H9 (cell line): ENCODE measurements around the gene ITGB6. TPM values are rescaled to one million over a fixed set of nuclear protein-coding genes. Genes with fewer than 3 reads are reported as not detected.
A peak's percentile ranks its signal among the peaks of the same experiment; 100 is the strongest.

Source experiments
- DNase-seq: peaks from one replicate; pipeline ENCODE4 v3.0.0-alpha.2; 2017
- H2AFZ ChIP-seq: one replicate; pipeline ENCODE4 v1.6.1; 2013; ENCODE audit warnings: mild to moderate bottlenecking, low read length, control low read depth, moderate library complexity
- H2AK5ac ChIP-seq: 2 replicates; pipeline ENCODE4 v1.6.1; 2013; ENCODE audit warnings: low read length, control low read depth, mixed read lengths; ENCODE audit not compliant: insufficient read length
- H2BK120ac ChIP-seq: one replicate; pipeline ENCODE4 v1.6.1; 2013; ENCODE audit warnings: low read depth, mild to moderate bottlenecking, low read length, control low read depth, inconsistent platforms; ENCODE audit not compliant: poor library complexity, severe bottlenecking
- H2BK12ac ChIP-seq: 2 replicates; pipeline ENCODE4 v1.6.1; 2013; ENCODE audit warnings: low read length, control low read depth, mixed read lengths, low read depth; ENCODE audit not compliant: insufficient read length
- H2BK15ac ChIP-seq: 2 replicates; pipeline ENCODE4 v1.6.1; 2013; ENCODE audit warnings: low read depth, low read length, control low read depth
- H2BK20ac ChIP-seq: one replicate; pipeline ENCODE4 v1.6.1; 2013; ENCODE audit warnings: low read depth, mild to moderate bottlenecking, low read length, control low read depth, inconsistent platforms; ENCODE audit not compliant: poor library complexity, severe bottlenecking
- H2BK5ac ChIP-seq: 2 replicates; pipeline ENCODE4 v1.6.1; 2013; ENCODE audit warnings: low read length, control low read depth, mixed read lengths; ENCODE audit not compliant: insufficient read length
- H3K14ac ChIP-seq: 2 replicates; pipeline ENCODE4 v1.6.1; 2013; ENCODE audit warnings: low read length, control low read depth; ENCODE audit not compliant: insufficient read depth
- H3K18ac ChIP-seq: 2 replicates; pipeline ENCODE4 v1.6.1; 2013; ENCODE audit warnings: low read depth, mild to moderate bottlenecking, mixed read lengths, low read length, control low read depth; ENCODE audit not compliant: insufficient read length
- H3K23ac ChIP-seq: 2 replicates; pipeline ENCODE4 v1.6.1; 2013; ENCODE audit warnings: low read length, control low read depth, mixed read lengths, low read depth; ENCODE audit not compliant: insufficient read length
- H3K23me2 ChIP-seq: 2 replicates; pipeline ENCODE4 v1.6.1; 2013; ENCODE audit warnings: low read depth, mild to moderate bottlenecking, mixed read lengths, low read length, control low read depth; ENCODE audit not compliant: insufficient read length, poor library complexity, severe bottlenecking
- H3K27ac ChIP-seq: 2 replicates; pipeline ENCODE4 v1.5.1; 2013; ENCODE audit warnings: low read length, control low read depth, mixed read lengths, low read depth; ENCODE audit not compliant: insufficient read length
- H3K27me3 ChIP-seq: 2 replicates; pipeline ENCODE4 v1.6.1; 2013; ENCODE audit warnings: low read length, control low read depth, inconsistent platforms; ENCODE audit not compliant: insufficient read depth
- H3K4ac ChIP-seq: 2 replicates; pipeline ENCODE4 v1.6.1; 2013; ENCODE audit warnings: low read depth, mild to moderate bottlenecking, control low read depth, inconsistent platforms, low read length, moderate library complexity
- H3K4me1 ChIP-seq: 2 replicates; pipeline ENCODE4 v1.6.1; 2013; ENCODE audit warnings: low read length, control low read depth, inconsistent platforms; ENCODE audit not compliant: insufficient read depth
- H3K4me2 ChIP-seq: 2 replicates; pipeline ENCODE4 v1.6.1; 2013; ENCODE audit warnings: low read length, control low read depth, mixed read lengths; ENCODE audit not compliant: insufficient read length, insufficient read depth
- H3K56ac ChIP-seq: 2 replicates; pipeline ENCODE4 v1.6.1; 2013; ENCODE audit warnings: low read depth, mild to moderate bottlenecking, mixed read lengths, low read length, control low read depth; ENCODE audit not compliant: insufficient read length
- H3K79me1 ChIP-seq: 2 replicates; pipeline ENCODE4 v1.6.1; 2013; ENCODE audit warnings: low read depth, mild to moderate bottlenecking, moderate library complexity, low read length, control low read depth, inconsistent platforms; ENCODE audit not compliant: insufficient read depth, poor library complexity, severe bottlenecking
- H3K79me2 ChIP-seq: 2 replicates; pipeline ENCODE4 v1.6.1; 2013; ENCODE audit warnings: low read length, control low read depth, inconsistent platforms; ENCODE audit not compliant: insufficient read depth
- H3K9ac ChIP-seq: 2 replicates; pipeline ENCODE4 v1.6.1; 2013; ENCODE audit warnings: low read length, control low read depth, mixed read lengths; ENCODE audit not compliant: insufficient read length; ENCODE audit errors: extremely low read depth
- H3K9me3 ChIP-seq: one replicate; pipeline ENCODE4 v1.6.1; 2013; ENCODE audit warnings: low read depth, low read length, inconsistent platforms; ENCODE audit not compliant: control insufficient read depth
- H3T11ph ChIP-seq: one replicate; pipeline ENCODE4 v1.6.1; 2013; ENCODE audit warnings: mild to moderate bottlenecking, low read length, control low read depth, inconsistent platforms
- H4K20me1 ChIP-seq: one replicate; pipeline ENCODE4 v1.6.1; 2013; ENCODE audit not compliant: control insufficient read depth, insufficient read length, insufficient read depth
- H4K5ac ChIP-seq: 2 replicates; pipeline ENCODE4 v1.6.1; 2013; ENCODE audit warnings: low read depth, mild to moderate bottlenecking, mixed read lengths, low read length, control low read depth; ENCODE audit not compliant: insufficient read length
- H4K8ac ChIP-seq: replicated peaks from 2 replicates; pipeline ENCODE4 v1.6.1; 2013; ENCODE audit warnings: low read length, control low read depth, mixed read lengths, low read depth; ENCODE audit not compliant: insufficient read length
- H4K91ac ChIP-seq: 2 replicates; pipeline ENCODE4 v1.6.1; 2013; ENCODE audit warnings: low read depth, mild to moderate bottlenecking, moderate library complexity, mixed read lengths, low read length, control low read depth; ENCODE audit not compliant: insufficient read length
- H3K27ac Mint-ChIP-seq, 3 experiments: 2 replicates in 2 of 3; 3 replicates in 1 of 3; pipeline ENCODE4 v1.8.0; 2020 to 2021; ENCODE audit warnings: mixed read lengths in 3 of 3, mild to moderate bottlenecking in 1 of 3, moderate library complexity in 1 of 3
- H3K27me3 Mint-ChIP-seq: 2 replicates; pipeline ENCODE4 v1.8.0; 2021; ENCODE audit warnings: low read depth, mild to moderate bottlenecking, moderate library complexity, mixed read lengths
- H3K36me3 Mint-ChIP-seq, 3 experiments: 2 replicates in 2 of 3; 3 replicates in 1 of 3; pipeline ENCODE4 v1.8.0; 2020 to 2021; ENCODE audit warnings: low read depth in 3 of 3, mixed read lengths in 3 of 3; ENCODE audit not compliant: insufficient read depth in 1 of 3
- H3K4me1 Mint-ChIP-seq, 2 experiments: 2 replicates each; pipeline ENCODE4 v1.8.0; 2020; ENCODE audit warnings: mixed read lengths in 2 of 2
- H3K4me3 Mint-ChIP-seq, 2 experiments: 2 replicates in 1 of 2; 3 replicates in 1 of 2; pipeline ENCODE4 v1.8.0; 2020 to 2021; ENCODE audit warnings: mild to moderate bottlenecking in 2 of 2, mixed read lengths in 2 of 2, moderate library complexity in 1 of 2
- H3K9me3 Mint-ChIP-seq, 2 experiments: 2 replicates in 1 of 2; 3 replicates in 1 of 2; pipeline ENCODE4 v1.8.0; 2020; ENCODE audit warnings: mild to moderate bottlenecking in 2 of 2, mixed read lengths in 2 of 2, moderate library complexity in 1 of 2
- CTCF ChIP-seq: fragments of 200-600 bp; sonication (generic); conservative IDR thresholded peaks from 3 replicates; pipeline ENCODE4 v1.8.0; 2021; ENCODE audit warnings: antibody characterized with exemption, mild to moderate bottlenecking
- WGBS: extraction: QIAGEN DNeasy Blood & Tissue Kit; methylation state at CpG from one replicate; pipeline ENCODE4 v1.1.7; 2013; ENCODE audit warnings: missing lambda C conversion rate, low lambda C conversion rate, mixed read lengths; ENCODE audit not compliant: insufficient read length; ENCODE audit errors: extremely low coverage; 5-methylcytosine and 5-hydroxymethylcytosine counted together
- total RNA-seq: library from RNA; stranded (reverse); gene quantifications from 2 replicates; pipeline ENCODE4 v1.2.1, GENCODE V29; 2021

The ITGB6 gene
- total RNA-seq, 1 experiment from 2014 or later, result not detected

GRCh38 chr2:160055726-160056108 is 144.4 kb downstream of the ITGB6 start:
- H2AK5ac ChIP-seq, result no peak overlapping the region
- H3K79me2 ChIP-seq, result no peaks in the 10 kb centered on the region
- Mint-ChIP-seq H3K4me3 (peak overlapping the region in 1 of 2 experiments; percentile 12; a peak in 2 of 5 replicates), H3K27me3 (peaks cover 33% of the 10 kb centered on the region), H3K36me3 (peaks cover 0 to 13% (median 9%) of the 10 kb centered on the region in 3 experiments; a peak in 3 of 7 replicates), H3K27ac (peak overlapping the region in 1 of 3 experiments; percentile 10; a peak in 1 of 7 replicates), H3K4me1 (peaks cover 41 to 55% of the 10 kb centered on the region in 2 experiments), H3K9me3 (no peaks in the 10 kb centered on the region; a peak in 1 of 5 replicates)
- H4K5ac ChIP-seq, result no peak overlapping the region
- H3T11ph ChIP-seq, result no peak overlapping the region
- H3K4ac ChIP-seq, result no peak overlapping the region
- no peaks in the 10 kb centered on the region for H3K23me2 ChIP-seq
- H3K4me2 ChIP-seq, result peak overlapping the region; percentile 14
- H2BK5ac ChIP-seq, result no peak overlapping the region
- H3K56ac ChIP-seq, result no peak overlapping the region
- H3K9ac ChIP-seq, result no peak overlapping the region
- H4K20me1 ChIP-seq, result no peaks in the 10 kb centered on the region
- H3K27me3 ChIP-seq, result no peaks in the 10 kb centered on the region
- H2BK15ac ChIP-seq, result no peak overlapping the region
- no peak overlapping the region for H3K23ac ChIP-seq
- no peak overlapping the region for H2BK120ac ChIP-seq
- peak; percentile 31 for DNase-seq
- no peak overlapping the region for H3K18ac ChIP-seq
- H2AFZ ChIP-seq, result no peak overlapping the region
- no peak overlapping the region for H4K8ac ChIP-seq
- no peak overlapping the region for H3K14ac ChIP-seq
- H2BK20ac ChIP-seq, result no peak overlapping the region
- no peak overlapping the region for H4K91ac ChIP-seq
- no peaks in the 10 kb centered on the region for H3K79me1 ChIP-seq
- H2BK12ac ChIP-seq, result no peak overlapping the region
- H3K27ac ChIP-seq, result no peak overlapping the region
- no peak for TF ChIP-seq CTCF
- H3K4me1 ChIP-seq, result peaks cover 5% of the 10 kb centered on the region; the same call in 1 of the 2 replicates
- no CpG with 5 or more reads among the region's 7 CpGs for WGBS
- H3K9me3 ChIP-seq, result no peaks in the 10 kb centered on the region
